Calu3 (cell line): Measurements from ENCODE around the gene TANC1. TPM values are rescaled to one million over a fixed set of nuclear protein-coding genes. Genes with fewer than 3 reads are reported as not detected.

Experiments used
- BruUV-seq: library from RNA; stranded (reverse); fragments of 400-500 nt; replicated peaks from 2 replicates; lab custom pipeline; 2021; lab: Mats Ljungman, UMichigan
- CTCF ChIA-PET: fragments of 300-600 bp; sonication (Branson Sonifier 250); formaldehyde crosslinking; loops from one replicate; lab custom pipeline; 2022; ENCODE audit warnings: antibody characterized with exemption; lab: Charles Lee
- DNase-seq: peaks from one replicate; pipeline ENCODE4 v3.0.0; 2022
- H3K27ac Mint-ChIP-seq: one replicate; pipeline ENCODE4 v1.8.0; 2022; ENCODE audit warnings: mixed read lengths; ENCODE audit not compliant: unreplicated experiment
- H3K27me3 Mint-ChIP-seq: one replicate; pipeline ENCODE4 v1.8.0; 2022; ENCODE audit warnings: mixed read lengths; ENCODE audit not compliant: unreplicated experiment
- H3K36me3 Mint-ChIP-seq: one replicate; pipeline ENCODE4 v1.8.0; 2022; ENCODE audit warnings: mild to moderate bottlenecking, moderate library complexity, mixed read lengths; ENCODE audit not compliant: insufficient read depth, unreplicated experiment
- H3K4me1 Mint-ChIP-seq: one replicate; pipeline ENCODE4 v1.8.0; 2022; ENCODE audit warnings: mild to moderate bottlenecking, low read depth, mixed read lengths; ENCODE audit not compliant: unreplicated experiment
- H3K4me3 Mint-ChIP-seq: one replicate; pipeline ENCODE4 v1.8.0; 2022; ENCODE audit warnings: mild to moderate bottlenecking, low read depth, moderate library complexity, mixed read lengths; ENCODE audit not compliant: unreplicated experiment
- H3K9me3 Mint-ChIP-seq: one replicate; pipeline ENCODE4 v1.8.0; 2022; ENCODE audit warnings: low read depth, mixed read lengths; ENCODE audit not compliant: unreplicated experiment
- intact Hi-C: fragments of 100-400 bp; cut with micrococcal nuclease; formaldehyde crosslinking; loops from one replicate; pipeline ENCODE4 v1.10.0; 2022; ENCODE audit not compliant: unreplicated experiment
- total RNA-seq: library from RNA; stranded (reverse); gene quantifications from 2 replicates; pipeline ENCODE4 v1.2.3, GENCODE V29; 2022
- TF ChIP-seq, protein P1 (sequence below): fragments of 200-600 bp; IDR thresholded peaks from one replicate; pipeline ENCODE4 v1.8.0; 2022; ENCODE audit warnings: antibody characterized with exemption; ENCODE audit not compliant: unreplicated experiment

Gene TANC1
- total RNA-seq, 1 experiment from 2014 or later = 41.2 TPM

DNA sequence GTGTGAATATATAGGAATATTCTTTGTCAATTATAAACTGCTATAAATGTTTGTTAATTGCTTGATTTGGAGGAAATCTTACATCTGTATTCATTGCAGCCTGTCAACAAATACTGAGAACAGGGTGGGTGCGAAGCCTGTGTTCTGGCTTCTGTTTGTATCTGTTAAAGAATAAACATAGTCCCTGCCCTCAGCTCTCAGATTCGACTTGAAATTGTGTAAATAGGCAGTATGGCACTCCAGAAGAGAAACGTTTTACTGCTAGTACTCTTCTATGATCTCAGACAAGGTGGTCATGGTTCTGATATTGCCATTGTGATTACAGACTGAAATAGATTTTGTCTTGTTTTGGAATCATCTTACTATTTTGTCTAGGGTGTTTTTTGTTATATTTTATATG is 92.1 kb downstream of the TANC1 start:
- H3K4me3 Mint-ChIP-seq = no peak overlapping the region
- BruUV-seq = no TSS peak
- no peak for DNase-seq
- intact Hi-C loops = no loop called here
- H3K36me3 Mint-ChIP-seq = peaks cover 5% of the 10 kb centered on the region
- CTCF ChIA-PET = no interaction called here
- H3K27me3 Mint-ChIP-seq = no peaks in the 10 kb centered on the region
- peaks cover 31% of the 10 kb centered on the region for H3K4me1 Mint-ChIP-seq
- no peak overlapping the region for H3K27ac Mint-ChIP-seq
- TF ChIP-seq, protein P1, sequence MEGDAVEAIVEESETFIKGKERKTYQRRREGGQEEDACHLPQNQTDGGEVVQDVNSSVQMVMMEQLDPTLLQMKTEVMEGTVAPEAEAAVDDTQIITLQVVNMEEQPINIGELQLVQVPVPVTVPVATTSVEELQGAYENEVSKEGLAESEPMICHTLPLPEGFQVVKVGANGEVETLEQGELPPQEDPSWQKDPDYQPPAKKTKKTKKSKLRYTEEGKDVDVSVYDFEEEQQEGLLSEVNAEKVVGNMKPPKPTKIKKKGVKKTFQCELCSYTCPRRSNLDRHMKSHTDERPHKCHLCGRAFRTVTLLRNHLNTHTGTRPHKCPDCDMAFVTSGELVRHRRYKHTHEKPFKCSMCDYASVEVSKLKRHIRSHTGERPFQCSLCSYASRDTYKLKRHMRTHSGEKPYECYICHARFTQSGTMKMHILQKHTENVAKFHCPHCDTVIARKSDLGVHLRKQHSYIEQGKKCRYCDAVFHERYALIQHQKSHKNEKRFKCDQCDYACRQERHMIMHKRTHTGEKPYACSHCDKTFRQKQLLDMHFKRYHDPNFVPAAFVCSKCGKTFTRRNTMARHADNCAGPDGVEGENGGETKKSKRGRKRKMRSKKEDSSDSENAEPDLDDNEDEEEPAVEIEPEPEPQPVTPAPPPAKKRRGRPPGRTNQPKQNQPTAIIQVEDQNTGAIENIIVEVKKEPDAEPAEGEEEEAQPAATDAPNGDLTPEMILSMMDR = no peak
- no peaks in the 10 kb centered on the region for H3K9me3 Mint-ChIP-seq

DNA sequence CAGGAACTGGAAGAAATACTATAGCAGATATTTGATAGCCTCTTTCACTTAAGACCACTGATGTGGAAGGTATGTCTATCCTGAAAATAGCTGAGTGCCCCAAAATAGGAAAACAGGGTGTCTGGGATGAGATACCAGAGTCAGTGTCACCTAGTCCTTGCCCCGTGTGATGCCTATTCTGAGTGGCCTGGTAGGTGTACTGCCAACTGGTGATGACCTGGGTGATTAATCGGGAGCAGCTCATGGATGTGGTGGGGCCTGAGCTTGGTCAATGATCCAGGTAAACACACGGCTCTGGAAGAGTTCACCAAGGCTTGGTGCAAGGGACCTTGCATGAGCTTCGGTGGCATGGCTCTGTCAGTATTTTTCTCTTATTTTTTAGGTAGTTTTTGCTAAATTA is 95.2 kb downstream of the TANC1 start:
- no peaks in the 10 kb centered on the region for H3K9me3 Mint-ChIP-seq
- CTCF ChIA-PET = interaction anchor here (1.2 kb wide), 1 partner anchor 9 kb away, joined by 3 read pairs; no protein-coding TSS in a partner anchor
- TF ChIP-seq, protein P1 = no peak
- intact Hi-C loops = no loop called here
- no TSS peak for BruUV-seq
- no peak overlapping the region for H3K4me3 Mint-ChIP-seq
- H3K4me1 Mint-ChIP-seq = peaks cover 33% of the 10 kb centered on the region
- peak overlapping the region; percentile 68 for H3K27ac Mint-ChIP-seq
- H3K27me3 Mint-ChIP-seq = no peaks in the 10 kb centered on the region
- DNase-seq = no peak
- H3K36me3 Mint-ChIP-seq = peaks cover 5% of the 10 kb centered on the region

DNA sequence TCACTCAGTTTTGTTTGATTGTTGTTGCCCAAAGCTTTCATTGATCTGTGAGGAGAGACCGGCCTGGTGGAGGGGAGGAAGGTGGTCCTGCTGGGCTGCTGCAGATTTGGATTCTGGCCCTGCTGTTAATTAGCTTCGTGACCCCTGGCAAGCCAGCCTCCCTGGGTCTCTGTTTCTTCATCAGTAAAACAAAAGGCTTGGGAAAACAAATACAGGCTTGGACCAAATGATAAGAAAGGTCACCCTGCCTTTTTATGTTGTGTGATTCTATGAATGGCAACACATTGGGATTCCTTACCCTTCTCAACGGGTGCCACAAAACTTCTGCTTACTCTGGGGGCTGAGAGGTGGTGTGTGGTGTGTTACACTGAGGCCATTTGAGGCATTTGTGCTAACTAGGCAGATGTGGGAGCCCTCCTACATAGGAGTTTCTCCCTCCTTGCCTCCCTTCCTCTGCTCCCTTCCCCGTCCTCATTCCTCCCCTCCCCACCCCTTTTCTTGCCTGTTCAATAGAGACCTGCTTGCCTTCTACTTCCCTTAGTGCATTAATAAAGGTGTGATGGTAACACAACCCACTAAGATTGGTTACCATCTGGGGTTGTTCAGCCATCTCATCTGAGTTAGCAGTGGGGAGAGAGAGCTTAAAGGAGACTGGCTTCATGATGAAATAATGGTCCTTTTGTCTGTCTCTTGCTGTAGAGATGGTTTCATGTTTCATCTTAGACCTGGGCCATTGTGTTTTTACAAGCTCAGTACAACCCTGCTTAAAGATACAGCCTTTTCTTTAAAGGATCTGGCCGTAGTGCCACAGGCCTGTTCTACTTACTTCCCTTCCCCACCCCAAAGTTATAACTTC is 96.2 kb downstream of the TANC1 start:
- intact Hi-C loops = no loop called here
- CTCF ChIA-PET = interaction anchor here (1.0 to 1.4 kb wide), 4 partner anchors 9 to 110 kb away, joined by 3 to 9 read pairs (median 4); no protein-coding TSS in a partner anchor

DNA sequence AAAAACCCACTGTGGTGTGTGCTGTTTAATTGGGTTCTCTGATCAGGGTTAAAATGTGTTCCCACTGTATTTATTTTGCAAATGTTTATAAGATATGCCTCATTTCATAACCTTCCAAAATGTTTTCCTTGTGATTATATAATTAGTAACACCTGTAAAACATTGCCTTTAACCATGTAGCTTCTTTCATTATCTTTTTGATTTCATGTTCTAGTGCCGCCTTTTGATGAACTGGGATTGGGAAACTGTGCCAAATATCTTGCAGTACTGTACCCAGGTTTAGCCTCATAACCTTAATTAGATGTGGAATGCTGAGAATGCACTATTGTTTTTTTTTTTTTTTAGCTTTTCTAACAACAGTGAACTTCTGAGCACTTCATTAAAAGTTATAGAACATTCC is 96.9 kb downstream of the TANC1 start:
- CTCF ChIA-PET = interaction anchor here (1.0 to 1.4 kb wide), 4 partner anchors 10 to 111 kb away, joined by 3 to 9 read pairs (median 4); no protein-coding TSS in a partner anchor
- H3K36me3 Mint-ChIP-seq = no peaks in the 10 kb centered on the region
- H3K27me3 Mint-ChIP-seq = no peaks in the 10 kb centered on the region
- peak overlapping the region; percentile 23 for H3K4me3 Mint-ChIP-seq
- no TSS peak for BruUV-seq
- H3K9me3 Mint-ChIP-seq = no peaks in the 10 kb centered on the region
- TF ChIP-seq, protein P1 = no peak
- peaks cover 33% of the 10 kb centered on the region for H3K4me1 Mint-ChIP-seq
- intact Hi-C loops = no loop called here
- no peak for DNase-seq
- H3K27ac Mint-ChIP-seq = peak overlapping the region; percentile 68

More for the DNA sequence above, 96.2 kb downstream of the TANC1 start:
- Mint-ChIP-seq H3K27ac (peak overlapping the region; percentile 68), H3K4me1 (peaks cover 33% of the 10 kb centered on the region), H3K4me3 (peak overlapping the region; percentile 23), H3K36me3 (peaks cover 2% of the 10 kb centered on the region), H3K9me3 (no peaks in the 10 kb centered on the region), H3K27me3 (no peaks in the 10 kb centered on the region)
- BruUV-seq = no TSS peak
- peak; percentile 21 for DNase-seq
- TF ChIP-seq, protein P1 = no peak
